Karpas-422 (cell line): Measurements from ENCODE around the gene DTD1. TPM values are rescaled to one million over a fixed set of nuclear protein-coding genes. Genes with fewer than 3 reads are reported as not detected.

Experiments used
- DNase-seq: peaks from one replicate; pipeline ENCODE4 v3.0.0-alpha.2; 2015
- H2AFZ ChIP-seq: fragments of 200-600 bp; sonication (generic); 2 replicates; pipeline ENCODE4 v1.6.1; 2014; ENCODE audit warnings: antibody characterized with exemption, low read length, mixed read lengths
- H3K27ac ChIP-seq: fragments of 200-600 bp; sonication (generic); 2 replicates; pipeline ENCODE4 v1.5.1; 2014; ENCODE audit warnings: mild to moderate bottlenecking, low read length, moderate library complexity
- H3K27me3 ChIP-seq: fragments of 200-600 bp; sonication (generic); 2 replicates; pipeline ENCODE4 v1.6.1; 2014; ENCODE audit warnings: low read length, mixed read lengths
- H3K36me3 ChIP-seq: fragments of 200-600 bp; sonication (generic); 2 replicates; pipeline ENCODE4 v1.6.1; 2014; ENCODE audit warnings: low read length, mixed read lengths; ENCODE audit not compliant: insufficient read depth
- H3K4me1 ChIP-seq: fragments of 200-600 bp; sonication (generic); 2 replicates; pipeline ENCODE4 v1.6.1; 2014; ENCODE audit warnings: mild to moderate bottlenecking, low read length, mixed read lengths
- H3K4me2 ChIP-seq: fragments of 200-600 bp; sonication (generic); 2 replicates; pipeline ENCODE4 v1.6.1; 2014; ENCODE audit warnings: low read length, low read depth, mild to moderate bottlenecking; ENCODE audit not compliant: poor library complexity, severe bottlenecking
- H3K4me3 ChIP-seq: fragments of 200-600 bp; sonication (generic); 2 replicates; pipeline ENCODE4 v1.5.1; 2014; ENCODE audit warnings: mild to moderate bottlenecking, antibody characterized with exemption, low read length, mixed read lengths
- H3K79me2 ChIP-seq: fragments of 200-600 bp; sonication (generic); 2 replicates; pipeline ENCODE4 v1.6.1; 2014; ENCODE audit warnings: mild to moderate bottlenecking, low read length, mixed read lengths
- H3K9ac ChIP-seq: fragments of 200-600 bp; sonication (generic); 2 replicates; pipeline ENCODE4 v1.6.0; 2014; ENCODE audit warnings: low read length
- H3K9me2 ChIP-seq: fragments of 200-600 bp; sonication (generic), shearing (Covaris generic); replicated peaks from 2 replicates; pipeline ENCODE4 v1.6.0; 2014; ENCODE audit warnings: mild to moderate bottlenecking, low read length, moderate library complexity; ENCODE audit not compliant: insufficient read depth
- H3K9me3 ChIP-seq: fragments of 300-700, 200-600 bp; sonication (generic); 2 replicates; pipeline ENCODE4 v1.6.1; 2014; ENCODE audit warnings: low read length, mixed read lengths
- H4K20me1 ChIP-seq: fragments of 200-600 bp; sonication (generic); 2 replicates; pipeline ENCODE4 v1.6.1; 2014; ENCODE audit warnings: mild to moderate bottlenecking, antibody characterized with exemption, low read length, low read depth; ENCODE audit not compliant: insufficient read depth
- small RNA-seq: library from RNA; depleted of rRNA; stranded (forward); fragments of <200 nt; gene quantifications from one replicate; pipeline ENCODE3, GENCODE V24; 2014
- total RNA-seq: library from RNA; depleted of rRNA; stranded (reverse); fragments of >200 nt; shearing (Covaris generic); gene quantifications from 2 replicates; pipeline ENCODE4 v1.2.3, GENCODE V29; 2014; ENCODE audit warnings: low replicate concordance; rRNA removed

Gene DTD1
- total RNA-seq, 1 experiment from 2014 or later: 84.9 TPM

DNA sequence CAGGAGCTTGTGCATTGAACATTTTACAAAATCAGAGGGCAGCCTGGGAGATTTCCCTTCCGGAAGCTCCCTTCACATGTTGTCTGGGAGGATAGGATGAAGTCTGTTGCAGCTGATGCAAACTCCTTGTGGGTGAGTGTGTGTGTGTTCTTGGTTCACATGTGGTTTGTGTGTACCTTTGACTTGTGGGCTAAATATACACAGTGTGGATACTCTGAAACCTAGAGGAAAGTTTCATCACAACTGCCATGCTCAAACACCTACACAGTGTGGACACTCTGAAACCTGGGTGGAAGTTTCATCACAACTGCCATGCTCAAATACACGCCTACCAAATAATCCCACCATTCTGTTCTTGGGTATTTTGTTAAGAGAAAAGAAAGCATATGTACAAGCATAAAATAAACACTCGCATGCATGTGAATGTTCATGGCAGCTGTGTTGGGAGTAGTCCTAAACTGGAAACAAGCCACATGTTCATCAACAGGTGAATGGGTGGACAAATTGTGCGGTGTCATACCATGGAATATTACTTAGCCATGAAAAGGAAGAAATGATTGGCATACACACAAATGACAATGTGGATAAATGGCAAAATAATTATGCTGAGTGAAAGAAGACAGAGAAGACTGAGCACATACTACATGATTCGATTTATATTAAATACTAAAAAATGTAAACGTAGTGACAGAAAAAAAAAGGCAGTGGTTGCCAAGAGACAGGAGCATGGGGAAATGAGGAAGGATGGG, 227.5 kb downstream of the DTD1 start:
- no peak overlapping the region for H3K4me2 ChIP-seq
- H3K79me2 ChIP-seq: no peaks in the 10 kb centered on the region
- DNase-seq: no peak
- H3K27ac ChIP-seq: no peak overlapping the region
- H3K4me3 ChIP-seq: no peak overlapping the region
- H2AFZ ChIP-seq: no peak overlapping the region
- no peaks in the 10 kb centered on the region for H3K9me3 ChIP-seq
- no peaks in the 10 kb centered on the region for H4K20me1 ChIP-seq
- no peak overlapping the region for H3K9ac ChIP-seq
- H3K4me1 ChIP-seq: no peaks in the 10 kb centered on the region
- H3K9me2 ChIP-seq: no peaks in the 10 kb centered on the region
- no peaks in the 10 kb centered on the region for H3K36me3 ChIP-seq
- H3K27me3 ChIP-seq: no peaks in the 10 kb centered on the region

Small RNA genes within 50 kb of the gene (small RNA-seq; reads per million reads assigned to genes)
- gene RN7SL638P (not detected), gene RNU6ATAC34P (not detected)

Other genes with a start within 250 kb of the DTD1 start
- 27.9 and 35.6 TPM in 2 replicates for gene DZANK1, start 121.0 kb upstream of the DTD1 start, total RNA-seq
- 22.0 and 31.7 TPM in 2 replicates for gene POLR3F, start 120.7 kb upstream of the DTD1 start, total RNA-seq
- 7.9 and 11.2 TPM in 2 replicates for gene RBBP9, start 90.8 kb upstream of the DTD1 start, total RNA-seq
- gene SEC23B, start 80.1 kb upstream of the DTD1 start, total RNA-seq: 39.3 and 45.4 TPM in 2 replicates
- gene SMIM26, start 20.6 kb upstream of the DTD1 start, total RNA-seq: 101 and 268 TPM in 2 replicates
- gene SCP2D1, start 225.7 kb downstream of the DTD1 start, total RNA-seq: not detected in 2 replicates